ENCODE data around the gene ARL15.

The ARL15 gene

GRCh38 chr5:53927668-53928247 is 382.6 kb downstream of the ARL15 start:
- DNase-seq, result no peak

DNA sequence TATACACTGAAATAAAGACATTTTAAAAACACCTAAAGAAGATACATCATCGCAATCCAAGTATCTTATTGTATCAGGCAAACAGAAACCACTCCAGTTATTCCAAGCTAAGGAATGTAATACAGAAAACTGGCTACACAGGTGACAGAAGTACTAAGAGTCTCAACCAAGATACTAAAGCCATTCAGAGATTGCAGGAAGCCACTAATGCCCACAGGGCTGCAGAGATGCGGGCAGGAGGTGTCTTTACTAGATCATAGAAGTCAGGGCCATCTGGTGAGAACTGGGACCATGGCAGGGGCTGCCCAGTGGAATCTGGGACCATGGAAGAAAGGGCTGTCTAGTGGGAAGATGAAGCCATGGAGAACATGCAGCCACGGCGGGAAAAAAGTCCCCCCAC is 384.3 kb downstream of the ARL15 start:
- DNase-seq, result no peak

GRCh38 chr5:53924392-53924791 is 386.0 kb downstream of the ARL15 start:
- DNase-seq, result no peak

- DNase-seq, result no peak
These were observed 386.4 kb downstream of the ARL15 start for GRCh38 chr5:53923961-53924360.

- no peak for DNase-seq
These were observed 387.6 kb downstream of the ARL15 start for GRCh38 chr5:53922508-53923498.

DNA sequence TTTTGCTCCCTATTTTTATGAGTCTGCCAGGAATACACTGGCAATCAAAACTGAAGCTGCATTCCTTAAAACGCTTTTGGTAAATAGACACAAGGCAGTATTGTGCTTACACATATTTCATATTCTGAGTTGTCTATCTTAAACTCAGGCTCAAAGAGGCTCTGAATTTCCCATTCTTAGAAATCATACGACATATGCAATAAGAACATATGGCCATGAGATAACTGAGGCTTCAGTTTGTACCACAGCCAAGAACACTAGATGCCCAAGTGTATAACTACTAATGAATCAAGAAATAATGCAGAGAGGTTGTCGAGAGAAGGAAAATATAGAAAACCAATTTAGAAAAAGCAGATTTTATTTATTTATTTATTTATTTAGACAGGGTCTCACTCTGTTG is 392.5 kb downstream of the ARL15 start:
- DNase-seq, result no peak

DNA sequence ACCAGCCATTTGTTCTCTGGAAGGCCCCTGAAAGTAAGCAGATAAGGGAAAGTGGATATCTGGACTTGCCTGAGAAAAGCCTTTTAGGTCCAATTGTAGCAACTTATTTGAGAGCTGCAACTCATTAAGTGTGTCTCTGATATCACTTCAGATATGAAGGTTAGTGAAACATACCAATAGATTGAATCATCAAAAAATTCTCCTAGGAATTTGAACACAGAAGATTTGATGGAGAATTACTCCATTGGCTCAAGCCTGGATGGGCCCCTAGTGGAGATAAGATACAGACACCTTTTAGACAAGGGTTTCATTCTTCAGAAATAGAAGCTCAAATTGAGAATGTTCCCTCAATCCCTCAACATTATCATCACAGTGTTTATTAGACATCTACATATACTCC is 393.3 kb downstream of the ARL15 start:
- no peak for DNase-seq

- DNase-seq, result no peak
These were observed 395.3 kb downstream of the ARL15 start for GRCh38 chr5:53915120-53915519.

- no peak for DNase-seq
These were observed 396.4 kb downstream of the ARL15 start for GRCh38 chr5:53913941-53914340.

DNA sequence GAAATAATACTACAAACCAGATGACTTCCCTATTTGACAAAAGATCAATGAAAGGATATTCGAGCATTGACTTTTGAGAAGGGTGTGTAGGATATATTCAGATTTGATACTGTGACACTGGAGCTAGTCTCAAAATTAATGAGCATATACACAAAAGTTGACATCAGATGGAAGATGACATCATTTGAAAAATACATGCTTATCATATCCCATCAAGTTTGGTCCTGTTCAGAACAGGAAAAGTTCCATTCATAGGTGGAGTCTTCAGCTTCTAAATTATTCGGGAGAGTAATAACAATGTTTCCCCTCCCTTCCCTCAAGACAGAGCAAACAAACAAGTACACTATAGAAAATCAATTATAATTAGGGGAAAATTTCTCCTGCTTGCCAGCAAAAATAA is 401.6 kb downstream of the ARL15 start:
- DNase-seq, result no peak

DNA sequence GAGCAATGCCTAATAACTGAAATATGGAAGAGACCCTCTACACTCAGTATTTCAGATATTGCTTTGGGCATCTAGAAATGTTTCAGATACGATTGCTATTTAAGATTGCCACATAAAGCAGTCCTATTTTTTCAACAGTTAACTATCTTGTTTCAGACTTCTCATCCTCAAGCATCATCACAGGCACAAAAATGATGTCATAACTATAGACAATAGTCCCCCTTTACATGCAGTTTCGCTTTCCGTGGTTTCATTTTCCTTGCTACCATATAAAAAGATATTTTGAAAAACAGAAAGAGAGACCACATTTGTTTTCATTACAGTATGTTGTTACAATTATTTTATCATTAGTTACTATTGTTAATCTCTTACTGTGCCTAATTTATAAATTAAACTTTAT is 402.5 kb downstream of the ARL15 start:
- DNase-seq, result no peak

GRCh38 chr5:53906736-53907135 is 403.6 kb downstream of the ARL15 start:
- DNase-seq, result no peak

DNA sequence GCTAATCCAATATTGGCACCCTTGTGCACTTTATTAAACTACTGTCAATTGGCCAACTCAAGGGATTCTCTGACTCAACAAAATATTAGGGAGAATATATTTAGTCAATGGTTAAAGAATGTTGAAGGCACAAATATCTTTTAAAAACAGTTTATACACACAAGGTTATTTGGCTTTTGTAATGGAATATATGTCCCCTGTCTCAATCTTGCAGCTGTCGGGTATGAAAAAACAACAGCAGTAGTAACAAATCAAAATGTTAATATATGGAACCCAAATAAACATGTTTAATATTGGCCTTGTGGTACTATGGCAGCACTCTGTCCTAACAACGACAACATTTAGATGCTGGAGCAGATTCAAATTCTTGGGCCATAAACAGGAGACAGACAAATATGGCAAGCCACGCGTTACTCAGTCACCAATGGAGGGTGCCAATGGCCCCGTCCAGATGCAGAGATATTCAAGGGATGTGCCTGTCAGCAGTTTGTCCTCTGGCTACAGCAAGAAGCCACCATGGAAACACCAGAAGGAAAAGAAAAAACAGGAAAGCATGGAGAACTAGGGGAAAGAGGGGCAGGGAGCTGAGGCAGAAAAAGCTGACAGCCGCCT is 408.0 kb downstream of the ARL15 start:
- DNase-seq, result no peak

- DNase-seq, result no peak
These were observed 409.7 kb downstream of the ARL15 start for GRCh38 chr5:53900677-53901076.

- no peak for DNase-seq
These were observed 415.2 kb downstream of the ARL15 start for GRCh38 chr5:53895091-53895683.

GRCh38 chr5:53893626-53894025 is 416.7 kb downstream of the ARL15 start:
- no peak for DNase-seq

GRCh38 chr5:53892224-53892623 is 418.1 kb downstream of the ARL15 start:
- no peak for DNase-seq

DNA sequence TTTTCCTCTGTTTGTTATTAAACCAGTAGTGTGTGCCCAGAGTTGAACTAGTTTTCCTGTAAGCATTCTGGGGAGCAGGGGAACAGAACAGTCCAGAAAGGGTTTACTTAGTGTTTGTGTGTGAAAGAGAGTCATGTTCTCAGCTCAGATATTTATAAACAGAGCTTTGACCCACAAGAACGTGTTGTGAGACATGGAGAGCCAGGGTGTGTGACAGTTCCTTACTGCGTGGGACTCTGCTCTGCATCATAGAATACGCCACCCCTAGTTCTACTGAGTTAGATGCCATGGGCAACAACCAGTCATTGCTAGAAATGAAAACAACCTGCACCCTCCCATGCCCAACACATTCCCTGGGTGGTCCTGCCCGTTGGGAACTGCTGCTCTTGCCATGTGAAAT is 419.2 kb downstream of the ARL15 start:
- DNase-seq, result no peak

DNA sequence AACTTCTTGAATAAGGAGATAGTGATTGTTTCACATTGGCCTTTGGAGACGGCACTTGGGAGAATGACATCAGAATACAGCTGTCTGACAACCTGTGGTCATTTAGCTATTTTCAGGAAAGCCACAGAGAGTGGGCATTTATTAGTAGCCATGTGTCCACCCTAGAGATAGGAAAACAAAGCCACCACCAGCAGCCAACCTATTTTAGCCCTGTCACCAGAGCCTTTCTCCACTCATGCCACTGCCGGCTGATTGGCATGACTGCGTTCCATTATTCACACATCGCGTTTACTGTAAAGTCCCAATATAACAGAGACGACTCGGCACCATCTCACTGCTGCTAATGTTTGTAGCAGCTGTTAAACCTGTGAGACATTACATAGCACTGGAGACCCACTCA is 419.9 kb downstream of the ARL15 start:
- DNase-seq, result no peak

- DNase-seq, result no peak
These were observed 425.5 kb downstream of the ARL15 start for GRCh38 chr5:53884844-53885243.

- no peak for DNase-seq
These were observed 426.0 kb downstream of the ARL15 start for GRCh38 chr5:53884417-53884816.

GRCh38 chr5:53882676-53883031 is 427.7 kb downstream of the ARL15 start:
- no peak for DNase-seq

- no peak for DNase-seq
These were observed 428.2 kb downstream of the ARL15 start for GRCh38 chr5:53882006-53882675.

Data from activated naive CD4-positive, alpha-beta T cell (primary cell).